T-helper 1 cell treated with Interleukin-12 subunit alpha and Interleukin-12 subunit beta and Interleukin-4 antibody, amounts not matched to agents 30 ng/mL and 1 ng/mL, for 36 hours (primary cell): ENCODE measurements around the gene COG3. TPM values are rescaled to one million over a fixed set of nuclear protein-coding genes. Genes with fewer than 3 reads are reported as not detected.
"Not testable (repeated sequence)": the region's sequence is repeated elsewhere in the genome, so short reads cannot be mapped to it uniquely, and the experiment has no call there.

Source experiments
- intact Hi-C: fragments of 100-400 bp; cut with micrococcal nuclease; formaldehyde crosslinking; loops from one replicate; pipeline ENCODE4 v1.15.1; 2024
- total RNA-seq: library from RNA; stranded (reverse); gene quantifications from 2 replicates; pipeline ENCODE4 v1.2.3, GENCODE V29; 2022

COG3 gene
- 28.2 and 29.1 TPM in 2 replicates for total RNA-seq

- intact Hi-C loops = loop anchor here (1.0 to 2.0 kb wide), 15 partner anchors 24 to 1090 kb away; partner anchors contain the start of genes GPALPP1, GTF2F2, LRRC63 and NUFIP1
Measured at GRCh38 chr13:45464687-45465453, at the start of gene COG3. COG3 (plus strand) TSS chr13:45464939; CDS start chr13:45465037, 98 bp downstream.

GRCh38 chr13:45415112-45415511 is 49.6 kb upstream of the COG3 start:
- intact Hi-C loops = loop anchor here (5.0 kb wide), 2 partner anchors 767 to 838 kb away; partner anchors contain the start of genes LCP1 and TSC22D1

- intact Hi-C loops = loop anchor here (1.0 to 5.0 kb wide), 6 partner anchors 17 to 839 kb away; partner anchors contain the start of genes LCP1, TPT1 and TSC22D1
Measured at GRCh38 chr13:45416516-45417128, 48.1 kb upstream of the COG3 start.

GRCh38 chr13:45417790-45418534 is 46.8 kb upstream of the COG3 start, which contains the start of gene SLC25A30:
SLC25A30 (minus strand) TSS chr13:45418373; CDS start chr13:45411425, 6,948 bp downstream.
- intact Hi-C loops = loop anchor here (1.0 to 5.0 kb wide), 11 partner anchors 19 to 841 kb away; partner anchors contain the start of genes COG3, LCP1, TPT1 and TSC22D1

GRCh38 chr13:45419389-45419788 is 45.4 kb upstream of the COG3 start:
- intact Hi-C loops = loop anchor here (5.0 kb wide), 2 partner anchors 763 to 842 kb away; partner anchors contain the start of genes LCP1 and TSC22D1

GRCh38 chr13:45419945-45420344 is 44.8 kb upstream of the COG3 start:
- intact Hi-C loops = loop anchor here (5.0 kb wide), 2 partner anchors 762 to 843 kb away; partner anchors contain the start of genes LCP1 and TSC22D1

GRCh38 chr13:45422731-45423292 is 41.9 kb upstream of the COG3 start:
- intact Hi-C loops = no loop called here

- intact Hi-C loops = not testable (repeated sequence)
Measured at GRCh38 chr13:45426056-45426841, 38.5 kb upstream of the COG3 start.

- intact Hi-C loops = loop anchor here (1.0 kb wide), 1 partner anchor 16 kb away; no protein-coding TSS in a partner anchor
Measured at GRCh38 chr13:45432737-45433380, 31.9 kb upstream of the COG3 start.

- intact Hi-C loops = no loop called here
Measured at GRCh38 chr13:45433381-45433790, 31.4 kb upstream of the COG3 start.

GRCh38 chr13:45434556-45435371 is 30.0 kb upstream of the COG3 start:
- intact Hi-C loops = no loop called here

- intact Hi-C loops = no loop called here
Measured at GRCh38 chr13:45436332-45436731, 28.4 kb upstream of the COG3 start.

- intact Hi-C loops = no loop called here
Measured at GRCh38 chr13:45436953-45437352, 27.8 kb upstream of the COG3 start.

GRCh38 chr13:45437947-45438346 is 26.8 kb upstream of the COG3 start:
- intact Hi-C loops = no loop called here

GRCh38 chr13:45439008-45439407 is 25.7 kb upstream of the COG3 start:
- intact Hi-C loops = no loop called here

- intact Hi-C loops = no loop called here
Measured at GRCh38 chr13:45439781-45440462, 24.8 kb upstream of the COG3 start.

- intact Hi-C loops = loop anchor here (1.0 kb wide), 2 partner anchors 14 to 23 kb away; partner anchors contain the start of gene COG3
Measured at GRCh38 chr13:45441633-45442032, 23.1 kb upstream of the COG3 start.

GRCh38 chr13:45445053-45445452 is 19.7 kb upstream of the COG3 start:
- intact Hi-C loops = no loop called here
